HepG2 (cell line): ENCODE data around the gene PRM3. TPM values are rescaled to one million over a fixed set of nuclear protein-coding genes. Genes with fewer than 3 reads are reported as not detected.

Source experiments
- AHR ChIP-seq: IDR thresholded peaks from 2 replicates; pipeline ENCODE4 v1.6.1; 2018; ENCODE audit warnings: missing genetic modification reagents, missing compliant biosample characterization
- ASH2L ChIP-seq: fragments of 300-600, 200-600 bp; sonication (generic); IDR thresholded peaks from 2 replicates; pipeline ENCODE4 v1.7.0; 2017; ENCODE audit warnings: low read depth, mild to moderate bottlenecking, moderate library complexity, mixed read lengths, low read length; ENCODE audit not compliant: insufficient read length
- HDAC2 ChIP-seq: sonication (generic); formaldehyde crosslinking; IDR thresholded peaks from 2 replicates; pipeline ENCODE4 v1.4.0; 2020; ENCODE audit warnings: missing genetic modification reagents
- HIVEP1 ChIP-seq: sonication (generic); formaldehyde crosslinking; IDR thresholded peaks from 2 replicates; pipeline ENCODE4 v1.4.0; 2020; ENCODE audit warnings: mild to moderate bottlenecking, missing genetic modification reagents
- HMG20A ChIP-seq: IDR thresholded peaks from 2 replicates; pipeline ENCODE4 v1.6.1; 2016; ENCODE audit warnings: borderline replicate concordance
- PBX3 ChIP-seq: sonication (generic); formaldehyde crosslinking; IDR thresholded peaks from 2 replicates; pipeline ENCODE4 v1.8.1; 2023; ENCODE audit warnings: missing genetic modification reagents, inconsistent platforms, borderline replicate concordance
- POLR2AphosphoS5 ChIP-seq: IDR thresholded peaks from 2 replicates; pipeline ENCODE4 v1.6.1; 2012; ENCODE audit warnings: low read depth, low read length
- SNAPC2 ChIP-seq: sonication (generic); formaldehyde crosslinking; IDR thresholded peaks from 2 replicates; pipeline ENCODE4 v1.8.1; 2022; ENCODE audit warnings: mild to moderate bottlenecking, missing genetic modification reagents
- SP4 ChIP-seq: sonication (generic); formaldehyde crosslinking; IDR thresholded peaks from 2 replicates; pipeline ENCODE4 v1.8.1; 2023; ENCODE audit warnings: mild to moderate bottlenecking, missing genetic modification reagents
- TEF ChIP-seq: sonication (generic); formaldehyde crosslinking; IDR thresholded peaks from 2 replicates; pipeline ENCODE4 v1.5.0; 2020; ENCODE audit warnings: missing genetic modification reagents
- THRA ChIP-seq: sonication (generic); formaldehyde crosslinking; IDR thresholded peaks from 2 replicates; pipeline ENCODE4 v1.4.0; 2020; ENCODE audit warnings: missing genetic modification reagents, borderline replicate concordance
- ZNF501 ChIP-seq: sonication (generic); formaldehyde crosslinking; IDR thresholded peaks from 2 replicates; pipeline ENCODE4 v1.5.1; 2020; ENCODE audit warnings: mild to moderate bottlenecking, moderate library complexity, missing genetic modification reagents
- ZNF512 ChIP-seq: sonication (generic); formaldehyde crosslinking; IDR thresholded peaks from 2 replicates; pipeline ENCODE4 v1.4.0; 2020; ENCODE audit warnings: mild to moderate bottlenecking, missing genetic modification reagents
- ZNF639 ChIP-seq: conservative IDR thresholded peaks from 2 replicates; pipeline ENCODE4 v1.6.1; 2018; ENCODE audit warnings: missing genetic modification reagents
- ZNF790 ChIP-seq: sonication (generic); formaldehyde crosslinking; IDR thresholded peaks from 2 replicates; pipeline ENCODE4 v1.8.0; 2022; ENCODE audit warnings: missing genetic modification reagents, mild to moderate bottlenecking, borderline replicate concordance
- polyA plus RNA-seq, 8 experiments: library from polyadenylated mRNA; depleted of rRNA in 3 of 8; stranded (reverse) in 7 of 8; unstranded in 1 of 8; fragments of >200 nt; fragmentation: Illumina TruSeq in 4 of 8; extraction: Trizol in 4 of 8; gene quantifications; 2 replicates each; pipeline versions ENCODE4 v1.2.1 to v1.2.3, GENCODE V29; 2011 to 2016; ENCODE audit warnings: low read depth in 4 of 8, missing spikeins in 1 of 8, mixed read lengths in 1 of 8; ENCODE audit not compliant: insufficient read depth in 1 of 8
- total RNA-seq, 5 experiments: library from RNA; depleted of rRNA; stranded (reverse); fragments of >200 nt; fragmentation: Illumina TruSeq; extraction: Trizol; gene quantifications; 2 replicates each; pipeline ENCODE4 v1.2.3, GENCODE V29; 2016; ENCODE audit warnings: low read depth in 1 of 5

The PRM3 gene
- total and polyA plus RNA-seq, 2 of the 13 experiments (the other 11 are each of a cell fraction or from before 2014, with no cell fraction given): not detected

GRCh38 chr16:11307639-11308492, 34.4 kb upstream of the PRM3 start (continued):
- TF ChIP-seq ZNF639 (0 out of 2 replicates have a peak, but pooled peaks have one; percentile 21), ZNF512 (CRISPR knock-in tag) (no peak), ZNF501 (CRISPR knock-in tag) (no peak; the same call in 1 of the 2 replicates), ASH2L (no peak), HMG20A (CRISPR knock-in tag) (no peak), AHR (CRISPR knock-in tag) (no peak), HIVEP1 (peak; percentile 85), ZNF790 (CRISPR knock-in tag) (no peak), TEF (CRISPR knock-in tag) (no peak), HDAC2 (CRISPR knock-in tag) (no peak), SNAPC2 (no peak), THRA (no peak), SP4 (CRISPR knock-in tag) (no peak), POLR2AphosphoS5 (no peak), PBX3 (CRISPR knock-in tag) (no peak)
